ENCODE data around the gene TRIM39. TPM values are rescaled to one million over a fixed set of nuclear protein-coding genes. Genes with fewer than 3 reads are reported as not detected.
"Not testable (repeated sequence)": the region's sequence is repeated elsewhere in the genome, so short reads cannot be mapped to it uniquely, and the experiment has no call there.

Gene TRIM39
- 12.5 to 14.8 TPM (median 13.7 TPM) in 3 replicates for total RNA-seq
- long read RNA-seq, transcript TRIM39-205 (8 exons, 3,249 nt), result major isoform, 10 of 39 reads
- long read RNA-seq, partial matches to known transcripts, result 7 of 39 reads
- long read RNA-seq, other reads (novel, unspliced or antisense), result 18 of 39 reads

DNA sequence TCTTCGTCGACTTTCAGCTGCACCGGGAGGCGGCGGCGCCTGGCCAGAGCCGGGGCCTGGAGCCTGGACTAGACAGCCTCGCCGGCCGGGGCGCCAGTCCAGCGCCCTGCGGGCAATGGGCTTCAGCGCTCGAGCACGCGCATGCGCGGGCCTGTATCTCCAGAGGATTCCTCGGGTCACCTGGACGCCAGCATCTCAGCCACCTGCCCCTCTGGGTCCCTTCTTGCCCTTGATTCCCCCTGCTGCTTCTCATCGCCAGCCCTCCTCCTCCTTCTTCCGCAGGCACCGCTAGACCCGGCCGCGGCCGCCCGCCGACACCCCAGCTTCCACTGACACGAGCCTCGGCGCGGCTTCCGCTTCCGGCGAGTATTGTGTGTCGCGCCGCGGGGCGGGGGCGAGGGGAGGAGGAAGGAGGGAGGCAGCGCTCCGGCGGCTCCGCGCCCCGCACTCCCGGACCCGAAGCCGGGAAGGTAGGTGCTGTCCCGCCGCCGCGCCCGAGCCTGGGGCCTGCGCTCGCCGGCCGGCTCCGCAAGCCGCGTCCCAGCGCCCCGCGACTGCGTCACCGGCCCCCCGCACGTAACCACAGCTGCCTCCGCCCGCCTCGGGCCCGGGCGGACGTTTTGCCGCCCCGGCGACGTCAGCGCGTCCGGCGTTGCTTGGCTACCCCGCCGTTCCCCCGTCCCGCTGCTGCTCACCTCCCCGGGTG lies at the start of gene TRIM39:
TRIM39 (plus strand) TSS at position 402 of the 706 bp plus-strand sequence. CDS start 2,391 bp downstream, outside the sequence.
- TF ChIP-seq, protein P1, sequence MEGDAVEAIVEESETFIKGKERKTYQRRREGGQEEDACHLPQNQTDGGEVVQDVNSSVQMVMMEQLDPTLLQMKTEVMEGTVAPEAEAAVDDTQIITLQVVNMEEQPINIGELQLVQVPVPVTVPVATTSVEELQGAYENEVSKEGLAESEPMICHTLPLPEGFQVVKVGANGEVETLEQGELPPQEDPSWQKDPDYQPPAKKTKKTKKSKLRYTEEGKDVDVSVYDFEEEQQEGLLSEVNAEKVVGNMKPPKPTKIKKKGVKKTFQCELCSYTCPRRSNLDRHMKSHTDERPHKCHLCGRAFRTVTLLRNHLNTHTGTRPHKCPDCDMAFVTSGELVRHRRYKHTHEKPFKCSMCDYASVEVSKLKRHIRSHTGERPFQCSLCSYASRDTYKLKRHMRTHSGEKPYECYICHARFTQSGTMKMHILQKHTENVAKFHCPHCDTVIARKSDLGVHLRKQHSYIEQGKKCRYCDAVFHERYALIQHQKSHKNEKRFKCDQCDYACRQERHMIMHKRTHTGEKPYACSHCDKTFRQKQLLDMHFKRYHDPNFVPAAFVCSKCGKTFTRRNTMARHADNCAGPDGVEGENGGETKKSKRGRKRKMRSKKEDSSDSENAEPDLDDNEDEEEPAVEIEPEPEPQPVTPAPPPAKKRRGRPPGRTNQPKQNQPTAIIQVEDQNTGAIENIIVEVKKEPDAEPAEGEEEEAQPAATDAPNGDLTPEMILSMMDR (IDR thresholded peaks at IDR 0.05), result no peak
- H3K27me3 Mint-ChIP-seq (ENCODE audit: low read depth), result no peaks in the 10 kb centered on the region
- H3K36me3 Mint-ChIP-seq (ENCODE audit: low read depth), result peaks cover 14% of the 10 kb centered on the region
- peak within 1 kb of the TSS; percentile 99 for H3K27ac Mint-ChIP-seq (ENCODE audit: unreplicated experiment)
- no peaks in the 10 kb centered on the region for H3K9me3 Mint-ChIP-seq (ENCODE audit: low read depth)
- peaks cover 57% of the 10 kb centered on the region for H3K4me1 Mint-ChIP-seq (ENCODE audit: low read depth)
- DNase-seq (ENCODE audit: low spot score), result peak; percentile 95
- H3K4me3 Mint-ChIP-seq (ENCODE audit: unreplicated experiment), result peak within 1 kb of the TSS; percentile 98

DNA sequence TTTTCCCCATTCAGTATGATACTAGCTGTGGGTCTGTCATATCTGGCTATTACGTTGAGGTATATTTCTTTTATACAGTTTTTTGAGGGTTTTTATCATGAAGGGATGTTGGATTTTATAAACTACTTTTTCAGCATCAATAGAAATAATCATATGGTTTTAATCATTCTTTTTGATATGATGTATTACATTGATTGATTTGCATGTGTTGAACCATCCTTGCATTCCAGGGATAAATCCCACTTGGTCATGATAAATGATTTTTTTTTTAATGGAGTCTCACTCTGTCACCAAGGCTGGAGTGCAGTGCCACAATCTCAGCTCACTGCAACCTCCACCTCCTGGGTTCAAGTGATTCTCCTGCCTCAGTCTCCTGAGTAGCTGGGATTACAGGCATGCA lies 45.7 kb upstream of the TRIM39 start:
- not testable (repeated sequence) for H3K4me3 Mint-ChIP-seq (ENCODE audit: unreplicated experiment); H3K27me3 Mint-ChIP-seq (ENCODE audit: low read depth); H3K4me1 Mint-ChIP-seq (ENCODE audit: low read depth); DNase-seq (ENCODE audit: low spot score); H3K27ac Mint-ChIP-seq (ENCODE audit: unreplicated experiment)
- Mint-ChIP-seq H3K9me3 (ENCODE audit: low read depth) (peaks cover 72% of the 10 kb centered on the region), H3K36me3 (ENCODE audit: low read depth) (peaks cover 41% of the 10 kb centered on the region)

DNA sequence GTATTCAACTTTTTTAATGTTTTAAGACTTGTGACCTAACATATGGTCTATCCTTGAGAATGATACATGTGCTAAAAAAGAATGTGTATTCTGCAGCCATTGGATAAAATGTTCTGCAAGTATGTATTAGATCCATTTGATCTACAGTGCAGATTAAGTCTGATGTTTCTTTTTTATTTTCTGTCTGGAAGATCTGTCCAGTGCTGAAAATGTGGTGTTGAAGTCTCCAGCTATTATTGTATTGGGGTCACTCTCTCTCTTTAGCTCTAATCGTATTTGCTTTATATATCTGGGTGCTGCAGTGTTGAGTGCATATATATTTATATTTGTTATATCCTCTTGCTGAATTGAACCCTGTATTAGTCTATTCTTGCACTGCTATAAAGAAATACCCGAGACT lies 44.2 kb upstream of the TRIM39 start:
- peaks cover 79% of the 10 kb centered on the region for H3K9me3 Mint-ChIP-seq (ENCODE audit: low read depth)
- H3K36me3 Mint-ChIP-seq (ENCODE audit: low read depth), result peaks cover 50% of the 10 kb centered on the region
- TF ChIP-seq, protein P1 (IDR thresholded peaks at IDR 0.05), result no peak
- no peak for DNase-seq (ENCODE audit: low spot score)
- no peaks in the 10 kb centered on the region for H3K27me3 Mint-ChIP-seq (ENCODE audit: low read depth)
- no peak overlapping the region for H3K27ac Mint-ChIP-seq (ENCODE audit: unreplicated experiment)
- no peak overlapping the region for H3K4me3 Mint-ChIP-seq (ENCODE audit: unreplicated experiment)
- no peaks in the 10 kb centered on the region for H3K4me1 Mint-ChIP-seq (ENCODE audit: low read depth)

DNA sequence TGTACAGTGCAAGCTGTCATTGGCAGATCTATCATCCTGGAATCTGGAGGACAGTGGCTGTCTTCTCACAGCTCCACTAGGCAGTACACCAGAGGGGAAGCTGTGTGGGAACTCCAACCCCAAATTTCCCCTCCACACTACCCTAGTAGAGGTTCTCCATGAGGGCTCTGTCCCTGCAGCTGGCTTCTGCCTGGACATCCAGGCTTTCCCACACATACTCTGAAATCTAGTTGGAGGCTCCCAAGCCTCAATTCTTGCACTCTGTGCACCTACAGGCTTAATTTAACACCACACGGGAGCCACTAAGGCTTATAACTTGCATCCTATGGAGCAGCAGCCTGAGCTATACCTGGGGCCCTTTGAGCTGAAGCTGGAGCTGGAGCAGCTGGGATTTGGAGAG lies 43.0 kb upstream of the TRIM39 start:
- Mint-ChIP-seq H3K27me3 (ENCODE audit: low read depth) (no peaks in the 10 kb centered on the region), H3K36me3 (ENCODE audit: low read depth) (peaks cover 62% of the 10 kb centered on the region), H3K9me3 (ENCODE audit: low read depth) (peaks cover 82% of the 10 kb centered on the region), H3K4me3 (ENCODE audit: unreplicated experiment) (no peak overlapping the region), H3K27ac (ENCODE audit: unreplicated experiment) (no peak overlapping the region), H3K4me1 (ENCODE audit: low read depth) (no peaks in the 10 kb centered on the region)
- no peak for DNase-seq (ENCODE audit: low spot score)
- TF ChIP-seq, protein P1 (IDR thresholded peaks at IDR 0.05), result no peak

DNA sequence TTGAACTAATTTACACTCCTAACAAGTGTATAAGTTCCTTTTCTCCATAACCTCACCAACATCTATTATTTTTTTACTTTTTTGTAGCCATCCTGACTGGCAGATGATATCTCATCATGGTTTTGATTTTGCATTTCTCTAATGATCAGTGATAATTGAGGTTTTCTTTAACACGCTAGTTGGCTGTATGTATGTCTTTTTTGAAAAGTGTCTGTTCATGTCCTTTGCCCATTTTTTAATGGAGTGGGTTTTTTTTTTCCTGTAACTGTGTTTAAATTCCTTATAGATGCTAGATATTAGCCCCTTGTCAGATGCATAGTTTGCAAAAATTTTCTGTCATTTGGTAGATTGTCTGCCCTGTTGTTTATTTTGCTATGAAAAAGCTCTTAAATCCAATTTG lies 39.6 kb upstream of the TRIM39 start:
- Mint-ChIP-seq H3K4me1 (ENCODE audit: low read depth) (no peaks in the 10 kb centered on the region), H3K27ac (ENCODE audit: unreplicated experiment) (no peak overlapping the region), H3K4me3 (ENCODE audit: unreplicated experiment) (no peak overlapping the region), H3K36me3 (ENCODE audit: low read depth) (peaks cover 68% of the 10 kb centered on the region), H3K27me3 (ENCODE audit: low read depth) (no peaks in the 10 kb centered on the region), H3K9me3 (ENCODE audit: low read depth) (peaks cover 72% of the 10 kb centered on the region)
- no peak for DNase-seq (ENCODE audit: low spot score)
- TF ChIP-seq, protein P1 (IDR thresholded peaks at IDR 0.05), result no peak

DNA sequence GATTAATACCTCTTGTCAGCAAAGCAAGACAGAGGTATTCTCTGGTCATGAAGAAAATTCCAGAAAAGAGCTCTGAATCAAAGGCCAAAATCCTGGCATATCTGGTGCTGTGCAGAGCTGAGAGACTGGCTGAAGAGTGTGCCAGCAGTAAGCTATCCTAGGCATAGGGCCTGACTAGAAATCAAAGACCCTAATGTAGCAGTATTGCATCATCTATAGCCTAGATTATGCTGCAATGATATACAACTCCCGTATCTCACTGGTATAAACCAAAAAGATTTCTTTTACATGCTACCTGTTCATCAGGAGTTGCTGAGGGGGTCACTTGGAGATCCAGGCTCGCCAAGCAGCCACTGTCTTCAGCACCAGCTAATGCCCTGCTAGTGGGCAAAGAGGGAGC lies 30.9 kb upstream of the TRIM39 start:
- DNase-seq (ENCODE audit: low spot score), result no peak
- Mint-ChIP-seq H3K27me3 (ENCODE audit: low read depth) (no peaks in the 10 kb centered on the region), H3K4me3 (ENCODE audit: unreplicated experiment) (no peak overlapping the region), H3K4me1 (ENCODE audit: low read depth) (no peaks in the 10 kb centered on the region), H3K36me3 (ENCODE audit: low read depth) (peaks cover 48% of the 10 kb centered on the region), H3K9me3 (ENCODE audit: low read depth) (peaks cover 7% of the 10 kb centered on the region), H3K27ac (ENCODE audit: unreplicated experiment) (peak overlapping the region; percentile 57)
- TF ChIP-seq, protein P1 (IDR thresholded peaks at IDR 0.05), result no peak

Data from chondrocyte (in vitro differentiated cells).